Heart right ventricle (tissue), 16 donors: ENCODE data around the gene KLF16. TPM values are rescaled to one million over a fixed set of nuclear protein-coding genes. Genes with fewer than 3 reads are reported as not detected.

Source experiments
- ATAC-seq, 8 donors: fragments of 200-7000 bp; cut with Tn5 transposase; one replicate each; pipeline ENCODE4 v1.9.1; 2020; ENCODE audit warnings: mild to moderate bottlenecking in 8 of 8, moderate library complexity in 8 of 8, moderate number of reproducible peaks in 1 of 8
- DNase-seq, 2 donors: peaks; one replicate each; pipeline ENCODE4 v3.0.0-alpha.2; 2020
- H3K27ac ChIP-seq, 10 donors: fragments of 200-600 bp; sonication (generic) in 2 of 10; one replicate each; pipeline versions ENCODE4 v1.5.0 to v1.8.0; 2020 to 2022; ENCODE audit warnings: mild to moderate bottlenecking in 3 of 10
- H3K27me3 ChIP-seq, 7 donors: fragments of 200-600 bp; one replicate each; pipeline ENCODE4 v1.8.0; 2021 to 2022; ENCODE audit warnings: mild to moderate bottlenecking in 2 of 7
- H3K36me3 ChIP-seq, 9 donors: fragments of 200-600 bp; sonication (generic) in 1 of 9; one replicate each; pipeline versions ENCODE4 v1.5.0 to v1.8.0; 2020 to 2022; ENCODE audit warnings: mild to moderate bottlenecking in 2 of 9
- H3K4me1 ChIP-seq, 9 donors: fragments of 200-600 bp; sonication (generic) in 1 of 9; one replicate each; pipeline versions ENCODE4 v1.5.0 to v1.8.0; 2020 to 2022; ENCODE audit warnings: mild to moderate bottlenecking in 4 of 9
- H3K4me3 ChIP-seq, 10 donors: fragments of 200-600 bp; sonication (generic) in 2 of 10; one replicate each; pipeline versions ENCODE4 v1.5.0 to v1.8.0; 2020 to 2022; ENCODE audit warnings: mild to moderate bottlenecking in 7 of 10, moderate library complexity in 2 of 10
- H3K9me3 ChIP-seq, 11 donors: fragments of 200-600 bp in 10 of 11; sonication (generic) in 2 of 11; one replicate each; pipeline versions ENCODE4 v1.5.0 to v1.8.0; 2013 to 2022; ENCODE audit warnings: mild to moderate bottlenecking in 2 of 11, control low read depth in 1 of 11, moderate library complexity in 1 of 11
- CTCF ChIP-seq, 9 donors: fragments of 200-600 bp; sonication (generic) in 2 of 9; IDR thresholded peaks; one replicate each; pipeline versions ENCODE4 v1.5.0 to v1.8.0; 2021 to 2022; ENCODE audit warnings: antibody characterized with exemption in 9 of 9, mild to moderate bottlenecking in 5 of 9, moderate library complexity in 1 of 9
- WGBS, 2 donors: extraction: QIAGEN DNeasy Blood & Tissue Kit; methylation state at CpG; one replicate each; pipeline ENCODE4 v1.1.7; 2013; ENCODE audit warnings: inconsistent platforms in 1 of 2; 5-methylcytosine and 5-hydroxymethylcytosine counted together
- intact Hi-C, 10 donors: fragments of 100-400 bp; cut with DNase I; formaldehyde crosslinking; loops; one replicate each; pipeline versions ENCODE4 v1.11.1 to v1.14.2; 2022
- polyA plus RNA-seq, 2 donors: library from polyadenylated mRNA; stranded (reverse); fragments of 200-250 nt; gene quantifications; one replicate each; pipeline ENCODE4 v1.2.3, GENCODE V29; 2013
- total RNA-seq, 10 donors: library from RNA; stranded (reverse); fragmentation: NEBNext Ultra II Directional in 3 of 10; extraction: Animal tissue kit (Norgen Biotek cat#: 25700) in 3 of 10; gene quantifications; one replicate each; pipeline versions ENCODE4 v1.2.1 to v1.2.4, GENCODE V29; 2021 to 2023
- donor health status: Arrhythmogenic right ventricular cardiomyopathy.
- donor health status: ischemic (EF 13 %, LVEDD 7.1; RV severe dilation, severe dysfunction).
- donor health status: healthy with polysubstance abuse.
- donor health status: DM: no; HTN: yes; CAD: no.
- donor health status: DM: no; HTN: no; CAD: no.
- donor health status: ischemic (EF 25% LVEDD 6.9; RV normal size, moderate dysfunction).
- donor health status: ischemic (EF 25% LVEDD 5.7; RV mildly dilated, moderate dysfunction).
- donor health status: healthy.
- donor health status: DM: yes; HTN: yes; CAD: no.
- donor health status: Ischemic cardiomyopathy.
- donor health status: ischemic (EF 35%, LVEDD 5.7; RV mildly dilated, moderate dysfunction).
- donor health status: nonischemic (EF 11% LVEDD 7.7; RV severe dilation, severe dysfunction).
- donor health status: DM: yes; HTN: yes; CAD: no.
- donor health status: PGD.
- donor health status: ischemic (EF 29% LVEDD 5.4; RV normal size, mild dysfunction).
- donor health status: nonischemic (EF 23%, LVEDD 6.1; RV moderate dilation, normal function).

Gene KLF16
- total and polyA plus RNA-seq, 12 donors: 4.0 to 13.4 (median 7.6) TPM

DNA sequence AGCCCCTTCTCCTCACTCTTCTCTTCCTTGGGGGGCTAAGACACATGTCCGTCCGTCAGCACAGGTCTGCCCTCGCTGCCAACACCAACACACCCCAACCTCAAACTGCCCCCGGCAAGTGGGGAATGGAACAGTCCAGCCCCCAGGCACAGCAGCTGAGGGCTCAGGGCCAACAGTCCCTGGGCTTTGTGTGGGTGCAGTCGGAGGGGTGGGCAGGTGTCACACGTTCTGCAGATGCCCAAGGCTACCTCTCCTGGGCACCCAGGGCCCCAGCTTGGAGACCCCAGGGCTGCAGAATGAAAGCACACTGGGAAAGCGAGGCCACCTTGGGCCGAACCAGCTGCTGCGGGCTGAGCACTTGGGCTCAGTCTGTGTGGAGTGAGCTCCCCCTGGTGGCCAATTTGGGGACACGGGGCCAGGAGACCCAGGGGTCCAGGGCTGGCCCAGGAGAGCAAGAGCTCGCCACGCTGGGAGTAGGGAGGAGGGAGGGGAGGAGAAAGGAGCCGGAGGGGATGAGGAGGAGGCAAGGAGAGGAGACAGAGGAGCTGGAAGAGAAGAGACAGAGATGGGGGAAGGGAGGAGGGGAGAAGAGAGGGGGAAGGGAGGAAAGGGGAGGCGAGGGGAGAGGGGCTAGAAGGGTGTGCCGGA, 37.3 kb downstream of the KLF16 start:
- no peak overlapping the region for H3K4me3 ChIP-seq
- intact Hi-C loops: no loop called here
- no peaks in the 10 kb centered on the region for H3K9me3 ChIP-seq
- WGBS, 2 donors: 33 to 39% methylated on average over 15 of the region's 15 CpGs
- DNase-seq (peak; percentile 73 to 80), ATAC-seq (peak; percentile 68 to 86 (median 76))
- no peak overlapping the region for H3K27ac ChIP-seq
- H3K36me3 ChIP-seq: peaks cover 0 to 91% (median 28%) of the 10 kb centered on the region in 9 donors
- no peaks in the 10 kb centered on the region for H3K27me3 ChIP-seq
- TF ChIP-seq CTCF (IDR thresholded peaks at IDR 0.05): peak; percentile 77 to 94 (median 89)
- H3K4me1 ChIP-seq: peaks cover 0 to 17% (median 6%) of the 10 kb centered on the region in 9 donors

DNA sequence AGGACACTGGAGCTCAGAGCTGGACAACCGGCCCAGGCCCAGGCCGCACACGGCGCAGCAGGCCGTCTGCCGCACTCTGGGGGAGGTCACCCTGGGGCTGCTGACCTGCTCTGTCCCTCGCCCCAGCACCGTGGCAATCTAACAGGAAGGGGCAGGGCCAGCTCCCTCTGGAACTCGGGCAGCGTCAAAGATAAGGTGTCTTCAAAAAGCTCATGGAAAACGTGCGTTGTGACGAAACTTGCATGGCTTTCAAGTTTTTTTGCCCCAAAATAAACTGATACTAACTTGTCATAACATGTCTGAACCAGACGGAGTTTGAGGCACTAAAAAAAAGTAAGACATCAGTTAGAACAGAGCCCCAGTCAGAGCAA, 39.1 kb downstream of the KLF16 start:
- DNase-seq: no peak
- Histone ChIP-seq H3K27ac (no peak overlapping the region), H3K36me3 (peaks cover 4 to 92% (median 39%) of the 10 kb centered on the region in 9 donors), H3K9me3 (no peaks in the 10 kb centered on the region), H3K4me1 (peaks cover 0 to 17% (median 6%) of the 10 kb centered on the region in 9 donors), H3K4me3 (no peak overlapping the region), H3K27me3 (no peaks in the 10 kb centered on the region)
- TF ChIP-seq CTCF (IDR thresholded peaks at IDR 0.05): no peak
- intact Hi-C loops: no loop called here
- ATAC-seq: no peak
- WGBS, 2 donors: 75 to 76% methylated on average over 14 of the region's 14 CpGs

DNA sequence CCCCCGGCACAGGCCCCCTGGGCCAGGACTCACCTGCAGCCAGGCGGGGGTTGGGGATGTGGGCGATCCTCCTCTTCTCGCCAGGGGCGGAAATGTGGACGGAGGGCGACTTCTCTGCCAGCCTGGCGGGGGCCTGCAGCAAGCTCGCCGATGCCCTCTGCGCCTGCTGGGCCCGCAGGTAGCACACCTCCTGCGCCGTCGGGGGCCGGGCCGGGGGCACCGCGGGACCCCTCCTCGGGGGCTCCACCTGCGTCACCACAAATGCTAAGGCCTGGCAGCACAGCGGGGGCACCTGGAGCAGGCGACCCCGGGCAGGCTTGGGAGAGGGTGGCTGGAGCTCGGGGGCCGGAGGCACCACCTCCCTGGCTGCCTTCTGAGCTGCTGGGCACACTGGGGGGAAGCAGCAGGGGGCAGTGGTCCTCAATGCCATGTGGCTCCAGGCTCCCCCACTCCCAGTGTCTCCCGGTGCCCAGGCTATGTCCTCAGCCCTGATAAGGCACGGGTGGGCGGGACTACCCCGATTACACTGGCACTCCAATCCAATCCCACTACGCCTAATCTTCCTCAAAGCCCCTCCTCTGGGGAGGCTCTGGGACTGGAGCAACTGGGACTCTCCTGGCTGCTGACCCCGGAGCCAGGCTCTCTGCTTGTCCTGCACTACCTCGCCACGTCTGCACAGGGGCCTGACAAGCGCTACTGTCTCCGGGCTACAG, 39.7 kb downstream of the KLF16 start:
- Histone ChIP-seq H3K27ac (no peak overlapping the region), H3K27me3 (no peaks in the 10 kb centered on the region), H3K36me3 (peaks cover 4 to 96% (median 44%) of the 10 kb centered on the region in 9 donors), H3K9me3 (no peaks in the 10 kb centered on the region), H3K4me1 (peaks cover 0 to 17% (median 6%) of the 10 kb centered on the region in 9 donors), H3K4me3 (no peak overlapping the region)
- 89 to 90% methylated on average over 36 of the region's 36 CpGs for WGBS, 2 donors
- no peak for TF ChIP-seq CTCF (IDR thresholded peaks at IDR 0.05)
- DNase-seq: no peak
- no peak for ATAC-seq
- intact Hi-C loops: no loop called here

DNA sequence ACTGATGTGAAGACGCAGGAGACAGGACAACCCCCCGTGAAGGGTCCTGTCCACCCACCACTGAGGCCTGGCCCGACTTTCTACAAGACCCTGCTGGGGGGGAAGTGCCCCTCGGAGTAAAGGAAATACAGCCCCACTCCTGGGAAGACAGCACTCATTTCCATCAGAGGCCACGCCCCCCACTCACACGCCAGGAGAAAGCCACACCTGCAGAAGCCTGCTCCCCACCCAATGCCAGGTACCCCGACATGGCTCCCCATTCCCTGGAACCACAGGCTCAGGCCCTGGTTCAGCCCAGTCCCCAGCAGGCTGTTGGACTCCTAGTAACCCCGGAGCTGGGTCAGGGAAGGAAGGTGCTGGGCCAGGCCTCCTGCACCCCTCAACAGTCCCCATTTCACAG, 40.4 kb downstream of the KLF16 start:
- peaks cover 0 to 17% (median 6%) of the 10 kb centered on the region in 9 donors for H3K4me1 ChIP-seq

More for the DNA sequence above, 40.4 kb downstream of the KLF16 start:
- WGBS, 2 donors: 85 to 90% methylated on average over 8 of the region's 8 CpGs
- Histone ChIP-seq H3K27ac (no peak overlapping the region), H3K9me3 (no peaks in the 10 kb centered on the region), H3K36me3 (peaks cover 4 to 96% (median 45%) of the 10 kb centered on the region in 9 donors), H3K4me3 (no peak overlapping the region), H3K27me3 (no peaks in the 10 kb centered on the region)
- TF ChIP-seq CTCF (IDR thresholded peaks at IDR 0.05): no peak
- ATAC-seq (no peak), DNase-seq (no peak)
- intact Hi-C loops: no loop called here
